Common myeloid progenitor, CD34-positive (primary cell): ENCODE results near the gene WFDC5.
A peak's percentile ranks its signal among the peaks of the same experiment; 100 is the strongest.

Experiments
- CTCF ChIA-PET: fragments of 350-600 bp; sonication (Branson Sonifier 250); formaldehyde crosslinking; loops from one replicate; lab custom pipeline; 2021; ENCODE audit warnings: antibody characterized with exemption; lab: Charles Lee
- POLR2A ChIA-PET: fragments of 350-600 bp; sonication (Branson Sonifier 250); formaldehyde crosslinking; loops from one replicate; lab custom pipeline; 2021; ENCODE audit warnings: antibody characterized with exemption; lab: Charles Lee
- DNase-seq, 3 donors: peaks; one replicate each; pipeline versions ENCODE4 v3.0.0 to v3.0.0-alpha.2; 2013
- H3K27ac ChIP-seq, 2 experiments: 1 replicate in 1 of 2; 2 replicates in 1 of 2; pipeline ENCODE4 v1.7.0; 2013; ENCODE audit warnings: inconsistent platforms in 2 of 2, low read length in 2 of 2, mild to moderate bottlenecking in 2 of 2, low read depth in 1 of 2, moderate library complexity in 1 of 2; ENCODE audit not compliant: severe bottlenecking in 2 of 2, insufficient read depth in 1 of 2, poor library complexity in 1 of 2
- H3K27me3 ChIP-seq, 5 experiments: replicated peaks in 2 of 5; 1 replicate in 3 of 5; 2 replicates in 2 of 5; pipeline versions ENCODE4 v1.6.1 to v1.7.0; 2013; ENCODE audit warnings: low read length in 4 of 5, mild to moderate bottlenecking in 2 of 5, moderate library complexity in 2 of 5, inconsistent platforms in 1 of 5; ENCODE audit not compliant: insufficient read depth in 5 of 5, control insufficient read depth in 4 of 5
- H3K36me3 ChIP-seq, 4 experiments: 1 replicate in 2 of 4; 2 replicates in 2 of 4; pipeline versions ENCODE4 v1.6.1 to v1.7.0; 2013; ENCODE audit warnings: low read length in 3 of 4, control low read depth in 1 of 4, mild to moderate bottlenecking in 1 of 4; ENCODE audit not compliant: control insufficient read depth in 4 of 4, insufficient read depth in 4 of 4
- H3K4me1 ChIP-seq, 4 experiments: 1 replicate in 3 of 4; 2 replicates in 1 of 4; pipeline versions ENCODE4 v1.6.1 to v1.7.1; 2013; ENCODE audit warnings: low read length in 3 of 4, mild to moderate bottlenecking in 3 of 4, control low read depth in 1 of 4, inconsistent platforms in 1 of 4, moderate library complexity in 1 of 4; ENCODE audit not compliant: control insufficient read depth in 4 of 4, insufficient read depth in 4 of 4; ENCODE audit errors: control extremely low read depth in 1 of 4
- H3K4me3 ChIP-seq, 7 experiments: 1 replicate in 4 of 7; 2 replicates in 3 of 7; pipeline versions ENCODE4 v1.5.1 to v1.7.0; 2013; ENCODE audit warnings: mild to moderate bottlenecking in 7 of 7, low read length in 6 of 7, moderate library complexity in 6 of 7, inconsistent platforms in 2 of 7, low read depth in 2 of 7, control low read depth in 1 of 7; ENCODE audit not compliant: insufficient read depth in 4 of 7, control insufficient read depth in 1 of 7; ENCODE audit errors: extremely low read depth in 1 of 7
- H3K9me3 ChIP-seq, 5 experiments: 1 replicate in 4 of 5; 2 replicates in 1 of 5; pipeline versions ENCODE4 v1.6.1 to v1.7.1; 2013; ENCODE audit warnings: low read length in 4 of 5, mild to moderate bottlenecking in 2 of 5, inconsistent platforms in 1 of 5, low read depth in 1 of 5, moderate library complexity in 1 of 5; ENCODE audit not compliant: control insufficient read depth in 4 of 5, insufficient read depth in 2 of 5; ENCODE audit errors: control extremely low read depth in 1 of 5
- WGBS: methylation state at CpG from one replicate; pipeline ENCODE4 v1.1.5; 2013; ENCODE audit not compliant: insufficient coverage; 5-methylcytosine and 5-hydroxymethylcytosine counted together

Gene WFDC5

GRCh38 chr20:45138561-45139300 lies 23.8 kb upstream of the WFDC5 start:
- POLR2A ChIA-PET = interaction anchor here (1.1 kb wide), 1 partner anchor 9 kb away, joined by 3 read pairs; no protein-coding TSS in a partner anchor
- CTCF ChIA-PET = interaction anchor here (0.6 to 1.4 kb wide), 6 partner anchors 8 to 152 kb away, joined by 3 to 4 read pairs (median 3); no protein-coding TSS in a partner anchor
- 34% methylated on average over 15 of the region's 20 CpGs for WGBS
- Histone ChIP-seq H3K9me3 (no peaks in the 10 kb centered on the region), H3K27ac (no peak overlapping the region), H3K4me1 (no peaks in the 10 kb centered on the region), H3K27me3 (peaks cover 0 to 10% (median 5%) of the 10 kb centered on the region in 5 experiments), H3K36me3 (no peaks in the 10 kb centered on the region), H3K4me3 (no peak overlapping the region)
- DNase-seq = peak; percentile 28 to 60 (median 43)

GRCh38 chr20:45136911-45137310 lies 21.9 kb upstream of the WFDC5 start:
- Histone ChIP-seq H3K36me3 (no peaks in the 10 kb centered on the region), H3K27ac (no peak overlapping the region), H3K9me3 (no peaks in the 10 kb centered on the region), H3K4me1 (no peaks in the 10 kb centered on the region), H3K27me3 (peaks cover 0 to 10% (median 8%) of the 10 kb centered on the region in 5 experiments), H3K4me3 (no peak overlapping the region)
- POLR2A ChIA-PET = no interaction called here
- 90% methylated on average over 1 of the region's 2 CpGs for WGBS
- no peak for DNase-seq
- CTCF ChIA-PET = no interaction called here

GRCh38 chr20:45128099-45128498 lies 13.1 kb upstream of the WFDC5 start:
- CTCF ChIA-PET = interaction anchor here (1.1 kb wide), 1 partner anchor 16 kb away, joined by 3 read pairs; no protein-coding TSS in a partner anchor
- POLR2A ChIA-PET = no interaction called here
- DNase-seq = no peak
- no peaks in the 10 kb centered on the region for H3K4me1 ChIP-seq
- H3K36me3 ChIP-seq = no peaks in the 10 kb centered on the region
- H3K9me3 ChIP-seq = peaks cover 0 to 3% (median 0%) of the 10 kb centered on the region in 5 experiments
- peaks cover 4 to 41% (median 15%) of the 10 kb centered on the region in 5 experiments for H3K27me3 ChIP-seq
- no peak overlapping the region for H3K27ac ChIP-seq
- no peak overlapping the region for H3K4me3 ChIP-seq
- WGBS = 80% methylated on average over 2 of the region's 2 CpGs

GRCh38 chr20:45124365-45124764 lies 9.4 kb upstream of the WFDC5 start, which contains the start of gene WFDC12:
Gene WFDC12 (minus strand): TSS chr20:45124465. CDS start chr20:45124447, 18 bp downstream.
- CTCF ChIA-PET = interaction anchor here (1.2 to 1.6 kb wide), 2 partner anchors 12 to 29 kb away, joined by 3 read pairs; no protein-coding TSS in a partner anchor
- peaks cover 6 to 27% (median 9%) of the 10 kb centered on the region in 5 experiments for H3K27me3 ChIP-seq
- POLR2A ChIA-PET = no interaction called here

GRCh38 chr20:45121388-45121787 lies 6.4 kb upstream of the WFDC5 start:
- ChIA-PET POLR2A (no interaction called here), CTCF (interaction anchor here (0.8 to 0.9 kb wide), 2 partner anchors 11 to 18 kb away, joined by 3 read pairs; no protein-coding TSS in a partner anchor)
- no peaks in the 10 kb centered on the region for H3K36me3 ChIP-seq
- peaks cover 0 to 7% (median 0%) of the 10 kb centered on the region in 5 experiments for H3K9me3 ChIP-seq
- no peak overlapping the region for H3K27ac ChIP-seq
- peaks cover 2 to 22% (median 8%) of the 10 kb centered on the region in 5 experiments for H3K27me3 ChIP-seq
- H3K4me3 ChIP-seq = no peak overlapping the region
- WGBS = 100% methylated on average over 1 of the region's 2 CpGs
- DNase-seq = no peak
- no peaks in the 10 kb centered on the region for H3K4me1 ChIP-seq

More at GRCh38 chr20:45124365-45124764, 9.4 kb upstream of the WFDC5 start, which contains the start of gene WFDC12:
- Histone ChIP-seq H3K9me3 (peaks cover 0 to 7% (median 0%) of the 10 kb centered on the region in 5 experiments), H3K27ac (no peak within 1 kb of the TSS), H3K36me3 (no peaks in the 10 kb centered on the region), H3K4me1 (no peaks in the 10 kb centered on the region), H3K4me3 (no peak within 1 kb of the TSS)
- 92% methylated on average over 5 of the region's 6 CpGs for WGBS
- DNase-seq = no peak

GRCh38 chr20:45119556-45120266 lies 4.7 kb upstream of the WFDC5 start:
- no peak overlapping the region for H3K27ac ChIP-seq
- no peaks in the 10 kb centered on the region for H3K36me3 ChIP-seq
- ChIA-PET POLR2A (no interaction called here), CTCF (no interaction called here)
- 88% methylated on average over 1 of the region's 2 CpGs for WGBS
- peaks cover 0 to 7% (median 0%) of the 10 kb centered on the region in 5 experiments for H3K9me3 ChIP-seq
- peaks cover 2 to 19% (median 14%) of the 10 kb centered on the region in 5 experiments for H3K27me3 ChIP-seq
- DNase-seq = no peak
- no peak overlapping the region for H3K4me3 ChIP-seq
- H3K4me1 ChIP-seq = no peaks in the 10 kb centered on the region
